ENCODE data around the gene CALM3. TPM values are rescaled to one million over a fixed set of nuclear protein-coding genes. Genes with fewer than 3 reads are reported as not detected.
A peak's percentile ranks its signal among the peaks of the same experiment; 100 is the strongest.

CALM3 gene
- polyA plus RNA-seq, 3 donors = 391 to 523 (median 470) TPM

DNA sequence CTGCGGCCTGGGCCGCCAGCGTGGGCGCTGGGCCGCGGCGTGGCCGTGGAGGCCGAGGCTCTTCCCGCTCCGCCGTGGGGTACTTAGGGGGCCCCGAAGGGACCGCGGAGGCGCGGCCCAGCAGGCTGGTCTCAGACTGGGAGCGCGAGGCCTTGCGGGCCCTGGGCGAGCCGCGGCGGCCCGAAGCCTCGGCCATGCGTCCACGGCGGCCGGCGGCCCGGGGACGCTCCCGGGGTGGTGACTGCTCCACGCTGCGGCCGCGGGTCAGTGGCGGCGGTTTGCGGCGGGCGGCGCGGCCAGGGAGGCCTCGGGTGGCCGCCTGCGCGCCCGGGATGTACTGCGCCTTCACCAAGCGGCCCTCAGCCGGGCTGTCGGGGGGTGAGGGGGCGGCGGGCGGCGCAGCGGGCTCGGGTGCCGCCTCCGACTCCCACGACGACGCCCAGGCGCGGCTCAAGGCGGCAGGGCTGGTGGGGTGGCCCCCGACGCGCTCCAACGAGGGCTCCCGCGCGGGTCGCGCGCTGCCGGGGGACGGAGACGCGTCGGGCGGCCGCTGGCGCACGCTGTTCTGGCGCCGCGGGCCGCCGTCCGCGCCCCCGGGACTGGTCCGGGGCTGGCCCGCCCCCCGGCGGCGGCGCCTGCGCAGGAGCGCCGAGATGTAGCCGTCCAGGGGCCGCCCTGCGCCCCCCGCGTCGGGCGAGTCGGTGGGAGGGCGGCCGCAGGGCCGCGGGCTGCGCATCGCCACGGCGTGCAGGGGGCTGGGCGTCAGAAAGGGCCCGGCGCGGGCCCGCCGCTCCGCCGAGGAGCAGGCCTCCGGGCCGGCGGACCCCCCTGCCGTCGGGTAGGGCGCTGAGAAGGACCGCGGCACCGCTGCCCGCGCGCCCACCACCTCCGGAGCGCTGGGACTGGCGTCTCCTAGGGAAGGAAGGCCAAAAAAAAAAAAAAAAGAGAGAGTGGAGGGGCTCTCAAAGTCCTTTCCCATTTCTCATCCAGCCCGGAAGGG is 48.1 kb downstream of the CALM3 start:
- DNase-seq (ENCODE audit: extremely low read depth in 1 of 11, low read depth in 9 of 11, low spot score in 4 of 11) = no peak

DNA sequence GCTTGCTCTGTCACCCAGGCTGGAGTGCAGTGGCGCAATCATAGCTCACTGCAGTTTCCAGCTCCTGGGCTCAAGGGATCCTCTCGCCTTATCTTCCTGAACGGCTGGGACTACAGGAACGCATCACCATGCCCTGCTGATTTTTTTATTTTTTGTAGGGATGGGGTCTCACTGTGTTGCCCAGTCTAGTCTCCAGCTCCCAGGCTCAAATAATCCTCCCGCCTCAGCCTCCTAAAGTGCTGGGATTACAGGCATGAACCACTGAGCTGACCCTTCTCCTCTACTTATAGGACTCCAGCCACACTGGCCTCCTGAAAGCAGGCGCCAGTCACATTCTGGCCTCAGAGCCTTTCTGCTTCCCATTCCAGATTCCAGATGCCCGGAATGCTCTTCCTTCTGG is 49.3 kb downstream of the CALM3 start:
- no peak for DNase-seq (ENCODE audit: extremely low read depth in 1 of 11, low read depth in 9 of 11, low spot score in 4 of 11)

DNA sequence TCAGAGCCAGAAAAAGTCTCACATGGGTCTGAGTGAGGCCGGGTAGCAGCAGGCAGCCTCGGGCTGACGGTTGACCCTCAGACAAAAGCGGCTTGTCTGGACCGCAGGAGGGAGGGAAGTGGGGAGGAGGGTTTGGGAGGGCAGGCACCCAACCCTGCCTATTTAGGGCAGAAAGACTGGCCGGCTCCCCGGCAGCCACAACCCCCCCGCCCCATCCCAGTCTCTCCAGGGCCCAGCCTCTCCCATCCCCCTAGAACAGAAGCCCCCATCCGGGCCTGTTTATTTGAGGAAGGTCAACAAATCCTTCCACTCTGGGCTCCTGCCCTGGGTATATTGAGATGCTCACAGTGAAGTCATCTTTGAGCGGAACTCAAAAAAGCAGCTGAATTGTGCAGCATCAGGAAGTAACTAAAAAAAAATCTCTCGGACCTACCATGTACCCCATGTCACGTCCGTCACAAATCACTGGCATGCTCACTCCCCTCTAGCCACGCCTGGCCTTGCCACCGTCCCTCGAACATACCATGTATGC is 53.6 kb downstream of the CALM3 start:
- no peak for DNase-seq (ENCODE audit: extremely low read depth in 1 of 11, low read depth in 9 of 11, low spot score in 4 of 11)

DNA sequence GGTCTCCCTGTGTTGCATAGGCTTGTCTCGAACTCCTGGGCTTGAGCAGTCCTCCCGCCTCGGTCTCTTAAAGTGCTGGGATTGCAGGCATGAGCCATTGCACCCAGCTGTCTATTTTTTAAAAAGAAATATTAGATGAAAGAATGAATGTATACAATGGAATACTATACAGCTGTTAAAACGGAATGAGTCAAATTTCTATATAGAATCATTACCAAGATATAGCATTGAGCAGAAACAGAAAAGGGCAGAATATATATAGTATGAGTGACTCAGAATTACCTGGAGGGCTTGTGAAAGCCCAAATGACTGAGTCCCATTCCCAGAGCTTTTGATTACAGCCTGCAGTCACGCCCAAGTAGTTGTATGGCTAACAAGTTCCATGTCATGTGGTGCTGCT is 55.4 kb downstream of the CALM3 start:
- DNase-seq (ENCODE audit: extremely low read depth in 1 of 11, low read depth in 9 of 11, low spot score in 4 of 11) = no peak

DNA sequence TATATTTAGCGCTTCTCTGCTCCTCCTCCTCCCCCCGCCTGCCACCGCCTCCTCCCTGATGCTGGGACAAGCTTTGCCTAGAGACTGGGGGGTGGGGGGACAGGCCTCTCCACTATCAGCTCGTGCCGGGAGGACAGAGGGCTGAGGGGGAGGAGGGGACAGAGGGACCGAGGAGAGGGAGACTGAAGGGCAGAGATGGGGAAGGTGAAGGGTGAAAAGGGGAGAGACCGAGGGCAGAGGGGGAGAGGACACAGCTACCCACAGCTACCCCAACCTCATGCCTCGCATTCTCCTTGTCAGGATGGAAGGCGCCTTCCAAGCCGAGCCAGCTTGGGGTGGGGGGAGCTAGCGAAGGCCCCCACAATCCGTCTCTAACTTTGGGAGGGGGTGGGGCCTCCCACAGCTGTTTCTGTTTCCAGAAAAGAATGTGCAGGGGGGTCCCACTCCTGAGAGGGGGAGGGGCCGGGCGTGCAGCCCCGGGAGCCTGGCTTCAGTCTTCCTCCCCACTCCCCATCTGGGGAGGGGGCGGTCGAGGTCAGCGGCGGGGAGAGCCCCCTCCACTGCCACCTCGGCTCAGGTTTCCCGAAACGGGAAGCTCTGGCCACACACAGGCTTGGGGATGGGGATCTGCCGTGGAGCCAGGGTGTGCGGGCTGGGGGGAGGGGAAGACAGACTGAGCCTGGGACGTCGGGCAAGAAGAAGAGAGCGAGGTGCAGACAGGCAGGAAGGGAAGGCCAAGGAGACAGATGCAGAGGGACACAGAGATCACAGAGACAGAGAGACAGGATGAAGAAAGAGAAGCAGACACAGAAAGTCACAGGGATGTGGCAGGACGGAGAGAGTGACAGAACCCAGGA is 58.2 kb downstream of the CALM3 start:
- DNase-seq (ENCODE audit: extremely low read depth in 1 of 11, low read depth in 9 of 11, low spot score in 4 of 11) = peak in 8 of 11 donors; percentile 32 to 65 (median 57)

DNA sequence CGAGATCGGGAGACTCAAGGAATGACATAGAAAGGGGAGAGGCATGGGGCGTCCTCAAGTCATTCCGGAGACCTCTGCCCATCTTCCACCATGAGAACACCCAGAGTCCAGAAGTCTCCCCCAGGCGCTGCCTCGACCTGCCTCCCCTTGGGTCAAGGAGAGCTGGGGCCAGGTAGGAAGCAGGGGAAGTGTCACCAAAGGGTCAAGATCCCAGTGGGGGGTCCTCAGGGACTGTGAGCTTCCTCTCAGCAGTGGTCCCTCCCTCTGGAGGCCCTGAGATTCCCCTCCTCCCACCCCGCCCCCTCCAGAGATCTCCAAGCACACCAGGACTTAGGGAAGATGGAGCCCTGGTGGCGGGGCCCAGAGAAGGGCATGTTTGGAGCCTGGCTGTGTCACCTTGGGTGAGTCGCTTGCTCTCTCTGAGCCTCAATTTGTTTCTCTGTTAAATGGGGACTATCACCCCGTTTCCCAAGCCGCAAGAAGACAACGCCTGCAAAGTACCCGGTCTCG is 58.9 kb downstream of the CALM3 start:
- DNase-seq (ENCODE audit: extremely low read depth in 1 of 11, low read depth in 9 of 11, low spot score in 4 of 11) = peak in 10 of 11 donors; percentile 45 to 69 (median 60)

Other genes with a start within 250 kb of the CALM3 start
- gene CCDC8, start 187.8 kb upstream of the CALM3 start, polyA plus RNA-seq (ENCODE audit: insufficient read length in 3 of 3) = 10 to 100 TPM; 45.3 to 71.4 (median 57.8) TPM
- gene PNMA8C, start 172.4 kb upstream of the CALM3 start, polyA plus RNA-seq (ENCODE audit: insufficient read length in 3 of 3) = under 1 TPM; 0.62 to 0.88 (median 0.83) TPM
- 10 to 100 TPM; 43.5 to 71.1 (median 52.2) TPM for gene PNMA8A, start 129.8 kb upstream of the CALM3 start, polyA plus RNA-seq (ENCODE audit: insufficient read length in 3 of 3)
- 1 to 10 TPM; 3.2 to 5.5 (median 4.9) TPM for gene PNMA8B, start 105.5 kb upstream of the CALM3 start, polyA plus RNA-seq (ENCODE audit: insufficient read length in 3 of 3)
- 1 to 10 TPM; 1.3 to 2.8 (median 2.6) TPM for gene PTGIR, start 23.8 kb downstream of the CALM3 start, polyA plus RNA-seq (ENCODE audit: insufficient read length in 3 of 3)
- 1 to 10 TPM; 3.2 to 6.9 (median 3.4) TPM for gene GNG8, start 34.9 kb downstream of the CALM3 start, polyA plus RNA-seq (ENCODE audit: insufficient read length in 3 of 3)
- 10 to 100 TPM; 22.2 to 29.3 (median 23.5) TPM for gene DACT3, start 59.9 kb downstream of the CALM3 start, polyA plus RNA-seq (ENCODE audit: insufficient read length in 3 of 3)
- gene PRKD2, start 115.8 kb downstream of the CALM3 start, polyA plus RNA-seq (ENCODE audit: insufficient read length in 3 of 3) = 10 to 100 TPM; 40.0 to 50.9 (median 41.6) TPM
- gene FKRP, start 144.7 kb downstream of the CALM3 start, polyA plus RNA-seq (ENCODE audit: insufficient read length in 3 of 3) = 10 to 100 TPM; 19.7 to 25.3 (median 22.1) TPM
- gene STRN4, start 145.1 kb downstream of the CALM3 start, polyA plus RNA-seq (ENCODE audit: insufficient read length in 3 of 3) = 10 to 100 TPM; 65.0 to 94.2 (median 91.3) TPM
- 10 to 100 TPM; 42.0 to 48.3 (median 47.6) TPM for gene SLC1A5, start 187.3 kb downstream of the CALM3 start, polyA plus RNA-seq (ENCODE audit: insufficient read length in 3 of 3)
- 100 to 1,000 TPM in 1 of 3 donors, 10 to 100 TPM in 2; 90.2 to 120 (median 95.1) TPM for gene AP2S1, start 249.5 kb downstream of the CALM3 start, polyA plus RNA-seq (ENCODE audit: insufficient read length in 3 of 3)

Measured in renal cortex interstitium (tissue), 11 donors.